OCI-LY3 (cell line): ENCODE measurements around the gene GAB1.

Experiments
- H2AFZ ChIP-seq: fragments of 200-600, 300-600 bp; shearing (Covaris generic); 2 replicates; pipeline ENCODE4 v1.6.0; 2014; ENCODE audit warnings: antibody characterized with exemption, low read depth, low read length
- H3K27ac ChIP-seq: fragments of 200-600, 300-600 bp; sonication (generic); 2 replicates; pipeline ENCODE4 v1.5.1; 2014; ENCODE audit warnings: mild to moderate bottlenecking, low read length, moderate library complexity, mixed read lengths
- H3K27me3 ChIP-seq: fragments of 200-600, 300-600 bp; sonication (generic); 2 replicates; pipeline ENCODE4 v1.6.1; 2014; ENCODE audit warnings: low read depth, low read length, mixed read lengths
- H3K36me3 ChIP-seq: fragments of 200-600, 300-600 bp; sonication (generic); replicated peaks from 2 replicates; pipeline ENCODE3; 2014; ENCODE audit warnings: low read depth, low read length, mixed read lengths
- H3K4me1 ChIP-seq: fragments of 300-600, 200-600 bp; sonication (generic); 2 replicates; pipeline ENCODE4 v1.6.1; 2014; ENCODE audit warnings: low read length, mixed read lengths
- H3K4me2 ChIP-seq: fragments of 200-600, 300-600 bp; sonication (generic); 2 replicates; pipeline ENCODE4 v1.6.1; 2014; ENCODE audit warnings: low read length, mixed read lengths
- H3K4me3 ChIP-seq: fragments of 300-600, 200-600 bp; sonication (generic); 2 replicates; pipeline ENCODE4 v1.5.1; 2014; ENCODE audit warnings: antibody characterized with exemption, mild to moderate bottlenecking, low read length, moderate library complexity
- H3K79me2 ChIP-seq: fragments of 300-600, 200-600 bp; shearing (Covaris generic); 2 replicates; pipeline ENCODE4 v1.6.1; 2014; ENCODE audit warnings: mild to moderate bottlenecking, low read length, mixed read lengths
- H3K9ac ChIP-seq: fragments of 300-600, 200-600 bp; shearing (Covaris generic); 2 replicates; pipeline ENCODE4 v1.6.0; 2014; ENCODE audit warnings: mild to moderate bottlenecking, low read length, moderate library complexity
- H3K9me3 ChIP-seq: fragments of 200-600, 300-600 bp; shearing (Covaris generic); 2 replicates; pipeline ENCODE4 v1.6.1; 2014; ENCODE audit warnings: low read length, mixed read lengths; ENCODE audit not compliant: insufficient read depth
- H4K20me1 ChIP-seq: fragments of 200-600, 300-600 bp; sonication (generic); 2 replicates; pipeline ENCODE4 v1.6.1; 2016; ENCODE audit warnings: low read length, mixed read lengths; ENCODE audit not compliant: insufficient read depth
- EZH2phosphoT487 ChIP-seq: fragments of 200-600 bp; shearing (Covaris generic); IDR thresholded peaks from 2 replicates; pipeline ENCODE4 v1.6.1; 2018; ENCODE audit warnings: antibody characterized with exemption, mixed run types, low read depth
- TF ChIP-seq, protein P1 (sequence below): fragments of 200-600, 300-600 bp; sonication (generic); IDR thresholded peaks from 2 replicates; pipeline ENCODE4 v1.5.1; 2014; ENCODE audit warnings: antibody characterized with exemption, low read length, low read depth

Gene GAB1

GRCh38 chr4:143389579-143390195 is 53.0 kb downstream of the GAB1 start:
- H3K4me2 ChIP-seq = no peak overlapping the region
- H3K27me3 ChIP-seq = no peaks in the 10 kb centered on the region
- no peak for TF ChIP-seq EZH2phosphoT487
- TF ChIP-seq, protein P1, sequence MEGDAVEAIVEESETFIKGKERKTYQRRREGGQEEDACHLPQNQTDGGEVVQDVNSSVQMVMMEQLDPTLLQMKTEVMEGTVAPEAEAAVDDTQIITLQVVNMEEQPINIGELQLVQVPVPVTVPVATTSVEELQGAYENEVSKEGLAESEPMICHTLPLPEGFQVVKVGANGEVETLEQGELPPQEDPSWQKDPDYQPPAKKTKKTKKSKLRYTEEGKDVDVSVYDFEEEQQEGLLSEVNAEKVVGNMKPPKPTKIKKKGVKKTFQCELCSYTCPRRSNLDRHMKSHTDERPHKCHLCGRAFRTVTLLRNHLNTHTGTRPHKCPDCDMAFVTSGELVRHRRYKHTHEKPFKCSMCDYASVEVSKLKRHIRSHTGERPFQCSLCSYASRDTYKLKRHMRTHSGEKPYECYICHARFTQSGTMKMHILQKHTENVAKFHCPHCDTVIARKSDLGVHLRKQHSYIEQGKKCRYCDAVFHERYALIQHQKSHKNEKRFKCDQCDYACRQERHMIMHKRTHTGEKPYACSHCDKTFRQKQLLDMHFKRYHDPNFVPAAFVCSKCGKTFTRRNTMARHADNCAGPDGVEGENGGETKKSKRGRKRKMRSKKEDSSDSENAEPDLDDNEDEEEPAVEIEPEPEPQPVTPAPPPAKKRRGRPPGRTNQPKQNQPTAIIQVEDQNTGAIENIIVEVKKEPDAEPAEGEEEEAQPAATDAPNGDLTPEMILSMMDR = no peak
- H4K20me1 ChIP-seq = peaks cover 18% of the 10 kb centered on the region; the same call in 1 of the 2 replicates
- H3K36me3 ChIP-seq = peaks cover 16% of the 10 kb centered on the region
- H3K79me2 ChIP-seq = peaks cover 98% of the 10 kb centered on the region
- no peak overlapping the region for H2AFZ ChIP-seq
- H3K27ac ChIP-seq = no peak overlapping the region
- no peak overlapping the region for H3K4me3 ChIP-seq
- H3K9ac ChIP-seq = no peak overlapping the region
- H3K9me3 ChIP-seq = no peaks in the 10 kb centered on the region
- H3K4me1 ChIP-seq = peaks cover 31% of the 10 kb centered on the region

DNA sequence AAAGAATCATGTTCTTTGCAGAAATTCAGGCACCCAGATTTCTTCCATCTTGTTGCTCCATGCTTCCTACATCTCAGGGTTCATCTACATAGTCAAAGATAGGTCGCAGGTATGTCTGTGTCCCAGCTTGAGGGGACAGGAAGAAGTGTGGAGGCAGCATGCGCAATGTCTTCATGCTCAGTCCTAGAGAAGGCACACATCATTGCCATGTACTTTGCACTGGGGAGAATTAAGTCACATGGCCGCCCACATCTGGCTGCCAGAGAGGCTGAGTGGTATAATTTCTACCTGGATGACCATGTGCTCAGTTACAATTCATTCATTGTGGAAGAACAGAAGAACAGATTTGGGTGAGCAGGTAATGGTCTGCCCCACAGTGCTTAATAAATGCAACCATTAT is 54.1 kb downstream of the GAB1 start:
- Histone ChIP-seq H3K4me3 (no peak overlapping the region), H3K4me2 (no peak overlapping the region)

DNA sequence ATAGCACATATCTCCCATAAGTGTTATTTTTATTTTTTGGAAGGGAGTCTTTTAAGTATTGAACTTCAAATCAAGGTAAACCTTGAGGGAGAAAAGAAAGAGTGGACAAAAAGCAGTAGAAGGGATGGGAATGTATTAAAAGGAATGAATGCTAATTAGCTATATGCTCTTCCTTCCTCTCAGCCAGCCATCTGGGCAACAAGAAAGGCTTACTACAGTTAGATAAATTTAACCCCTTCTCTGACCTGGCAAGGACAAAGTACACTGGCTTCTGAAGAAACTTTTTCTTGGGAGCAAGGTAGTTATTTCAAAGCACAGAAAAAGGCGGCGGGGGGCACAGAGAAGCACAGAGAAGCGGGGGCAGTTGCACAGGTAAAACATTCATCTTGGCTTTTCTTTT is 54.6 kb downstream of the GAB1 start:
- Histone ChIP-seq H3K79me2 (peaks cover 94% of the 10 kb centered on the region), H3K9ac (no peak overlapping the region), H3K27ac (no peak overlapping the region), H4K20me1 (peaks cover 18% of the 10 kb centered on the region; the same call in 1 of the 2 replicates), H3K36me3 (peaks cover 10% of the 10 kb centered on the region), H2AFZ (no peak overlapping the region), H3K27me3 (no peaks in the 10 kb centered on the region), H3K4me1 (peaks cover 22% of the 10 kb centered on the region), H3K4me2 (no peak overlapping the region), H3K4me3 (no peak overlapping the region), H3K9me3 (no peaks in the 10 kb centered on the region)
- TF ChIP-seq, protein P1 = no peak
- no peak for TF ChIP-seq EZH2phosphoT487

More for the DNA sequence above, 54.1 kb downstream of the GAB1 start:
- Histone ChIP-seq H3K27ac (no peak overlapping the region), H4K20me1 (peaks cover 18% of the 10 kb centered on the region; the same call in 1 of the 2 replicates), H3K4me1 (peaks cover 22% of the 10 kb centered on the region), H3K79me2 (peaks cover 94% of the 10 kb centered on the region), H3K27me3 (no peaks in the 10 kb centered on the region), H2AFZ (no peak overlapping the region), H3K36me3 (peaks cover 10% of the 10 kb centered on the region), H3K9me3 (no peaks in the 10 kb centered on the region), H3K9ac (no peak overlapping the region)
- TF ChIP-seq EZH2phosphoT487 = no peak
- TF ChIP-seq, protein P1 = no peak

DNA sequence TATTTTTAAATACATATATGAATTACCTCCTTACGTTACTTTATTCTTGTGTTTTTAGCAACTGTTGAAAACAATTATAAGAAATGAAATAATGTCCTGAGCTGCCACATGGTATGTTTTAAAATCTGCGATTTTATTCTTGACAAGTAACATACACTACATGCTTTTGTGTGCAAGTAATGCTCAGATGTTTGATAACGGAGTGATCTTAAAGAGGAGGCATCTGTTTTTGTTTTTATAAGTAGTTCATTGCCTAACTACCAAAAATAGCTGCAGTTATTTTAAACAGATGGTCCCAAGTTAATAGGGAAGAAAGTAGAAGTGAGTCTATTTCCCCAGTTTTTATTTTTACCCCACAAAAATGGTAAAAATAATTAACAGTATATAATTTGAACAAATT is 55.2 kb downstream of the GAB1 start:
- peaks cover 94% of the 10 kb centered on the region for H3K79me2 ChIP-seq
- no peak overlapping the region for H3K4me2 ChIP-seq
- H3K27ac ChIP-seq = no peak overlapping the region
- no peaks in the 10 kb centered on the region for H3K9me3 ChIP-seq
- H2AFZ ChIP-seq = no peak overlapping the region
- H3K4me1 ChIP-seq = peaks cover 22% of the 10 kb centered on the region
- no peak overlapping the region for H3K4me3 ChIP-seq
- H3K27me3 ChIP-seq = no peaks in the 10 kb centered on the region
- peaks cover 18% of the 10 kb centered on the region; the same call in 1 of the 2 replicates for H4K20me1 ChIP-seq
- no peak overlapping the region for H3K9ac ChIP-seq
- peaks cover 10% of the 10 kb centered on the region for H3K36me3 ChIP-seq
- TF ChIP-seq, protein P1 = no peak
- no peak for TF ChIP-seq EZH2phosphoT487
